Smooth muscle cell (in vitro differentiated cells): ENCODE results near the gene TBC1D22A. TPM values are rescaled to one million over a fixed set of nuclear protein-coding genes. Genes with fewer than 3 reads are reported as not detected.

ENCODE experiments used
- DNase-seq: peaks from one replicate; lab custom pipeline; 2025; ENCODE audit not compliant: unreplicated experiment; lab: John Stamatoyannopoulos, UW
- H2AFZ ChIP-seq: fragments of 200-600 bp; sonication (generic); 2 replicates; pipeline ENCODE4 v1.6.0; 2016; ENCODE audit warnings: antibody characterized with exemption, low read depth, mild to moderate bottlenecking
- H3F3A ChIP-seq: fragments of 200-600 bp; sonication (generic); 2 replicates; pipeline ENCODE4 v1.6.0; 2017; ENCODE audit warnings: antibody characterized with exemption, low read depth
- H3K27ac ChIP-seq: fragments of 200-600 bp; sonication (generic); 2 replicates; pipeline ENCODE4 v1.5.1; 2016; ENCODE audit warnings: low read depth, mild to moderate bottlenecking
- H3K27me3 ChIP-seq: fragments of 200-600 bp; sonication (generic); 2 replicates; pipeline ENCODE4 v1.6.1; 2016; ENCODE audit warnings: low read depth, mild to moderate bottlenecking
- H3K36me3 ChIP-seq: fragments of 200-600 bp; sonication (generic); 2 replicates; pipeline ENCODE4 v1.5.1; 2016; ENCODE audit warnings: low read depth
- H3K4me1 ChIP-seq: fragments of 200-600 bp; sonication (generic); 2 replicates; pipeline ENCODE4 v1.5.1; 2016; ENCODE audit warnings: low read depth
- H3K4me2 ChIP-seq: fragments of 200-600 bp; sonication (generic); 2 replicates; pipeline ENCODE4 v1.6.0; 2016; ENCODE audit warnings: mild to moderate bottlenecking
- H3K4me3 ChIP-seq: fragments of 200-600 bp; sonication (generic); 2 replicates; pipeline ENCODE4 v1.5.1; 2016; ENCODE audit warnings: mild to moderate bottlenecking
- H3K79me2 ChIP-seq: fragments of 200-600 bp; sonication (generic); 2 replicates; pipeline ENCODE4 v1.6.0; 2016; ENCODE audit warnings: low read depth, mild to moderate bottlenecking
- H3K9ac ChIP-seq: fragments of 200-600 bp; sonication (generic); 2 replicates; pipeline ENCODE4 v1.6.0; 2016; ENCODE audit warnings: low read depth
- H3K9me3 ChIP-seq: fragments of 200-600 bp; sonication (generic); replicated peaks from 2 replicates; pipeline ENCODE4 v1.5.1; 2016; ENCODE audit warnings: low read depth
- H4K20me1 ChIP-seq: fragments of 200-600 bp; sonication (generic); 2 replicates; pipeline ENCODE4 v1.6.0; 2016; ENCODE audit warnings: low read depth
- WGBS: methylation state at CpG from one replicate; pipeline ENCODE4 v1.1.7; 2016; ENCODE audit warnings: low lambda C conversion rate; 5-methylcytosine and 5-hydroxymethylcytosine counted together
- polyA plus RNA-seq: library from polyadenylated mRNA; unstranded; fragments of >200 nt; fragmentation: Nextera tagmentation; extraction: Ambion mirVana; gene quantifications from 2 replicates; pipeline ENCODE4 v1.2.1, GENCODE V29; 2016
- total RNA-seq: library from RNA; depleted of rRNA; stranded (reverse); fragments of >200 nt; gene quantifications from 2 replicates; pipeline ENCODE4 v1.2.3, GENCODE V29; 2014
- TF ChIP-seq, protein P1 (sequence below): fragments of 200-600 bp; sonication (generic); IDR thresholded peaks from 2 replicates; pipeline ENCODE4 v1.5.1; 2017; ENCODE audit warnings: borderline replicate concordance, mild to moderate bottlenecking, antibody characterized with exemption; ENCODE audit not compliant: insufficient read depth, poor library complexity, severe bottlenecking

Gene TBC1D22A
- total and polyA plus RNA-seq, 2 experiments from 2014 or later, result 12.5 to 14.4 TPM

DNA sequence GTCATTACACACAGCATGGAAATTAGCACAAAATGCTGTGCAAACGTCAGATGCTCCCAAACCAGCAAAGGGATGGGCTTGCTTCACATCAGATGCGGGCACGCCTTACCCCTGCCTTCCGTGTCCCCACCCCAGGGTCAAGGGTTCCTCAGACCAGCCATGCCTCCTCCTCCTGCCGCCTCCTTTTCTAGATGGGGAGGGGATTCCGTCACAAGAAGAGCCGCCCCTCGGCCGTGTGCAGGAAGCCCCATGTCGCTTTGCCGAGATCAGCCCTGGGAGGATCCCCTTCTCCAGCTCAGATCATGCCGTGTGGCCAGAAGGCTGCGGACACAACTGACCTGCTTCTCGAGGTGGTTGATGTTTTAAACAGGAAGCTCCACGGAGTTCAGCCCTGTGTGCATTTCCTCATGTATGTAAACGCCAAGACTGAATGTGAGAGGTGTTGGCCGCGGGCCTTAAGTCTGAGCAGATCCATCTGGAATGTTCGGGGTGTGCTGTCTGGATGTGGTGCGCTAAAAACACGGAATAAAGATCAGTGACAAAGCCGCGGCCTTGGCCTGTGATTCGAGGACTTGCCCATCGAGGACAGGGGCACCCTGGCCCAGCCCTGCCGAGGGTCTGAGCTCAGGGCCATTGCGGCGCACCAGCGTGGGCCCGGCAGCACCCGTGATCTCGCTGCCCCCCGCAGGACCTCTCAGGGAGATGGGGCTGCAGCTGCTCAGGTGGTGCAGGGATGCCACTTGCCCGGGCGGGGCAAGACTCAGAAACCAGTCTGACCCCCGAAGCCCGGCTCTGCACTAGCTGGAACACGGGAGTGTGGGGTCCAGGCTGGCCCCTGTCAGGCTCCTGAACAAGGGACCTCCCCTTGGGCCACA is 412.9 kb downstream of the TBC1D22A start:
- Histone ChIP-seq H2AFZ (no peak overlapping the region), H3K4me3 (no peak overlapping the region), H3K79me2 (no peaks in the 10 kb centered on the region), H3F3A (no peaks in the 10 kb centered on the region), H3K36me3 (no peaks in the 10 kb centered on the region), H3K9me3 (no peaks in the 10 kb centered on the region), H3K9ac (no peak overlapping the region), H3K27ac (no peak overlapping the region), H3K4me2 (no peak overlapping the region), H4K20me1 (no peaks in the 10 kb centered on the region), H3K4me1 (no peaks in the 10 kb centered on the region), H3K27me3 (no peaks in the 10 kb centered on the region)
- WGBS, result 98% methylated on average over 38 of the region's 38 CpGs
- DNase-seq, result no peak
- TF ChIP-seq, protein P1, sequence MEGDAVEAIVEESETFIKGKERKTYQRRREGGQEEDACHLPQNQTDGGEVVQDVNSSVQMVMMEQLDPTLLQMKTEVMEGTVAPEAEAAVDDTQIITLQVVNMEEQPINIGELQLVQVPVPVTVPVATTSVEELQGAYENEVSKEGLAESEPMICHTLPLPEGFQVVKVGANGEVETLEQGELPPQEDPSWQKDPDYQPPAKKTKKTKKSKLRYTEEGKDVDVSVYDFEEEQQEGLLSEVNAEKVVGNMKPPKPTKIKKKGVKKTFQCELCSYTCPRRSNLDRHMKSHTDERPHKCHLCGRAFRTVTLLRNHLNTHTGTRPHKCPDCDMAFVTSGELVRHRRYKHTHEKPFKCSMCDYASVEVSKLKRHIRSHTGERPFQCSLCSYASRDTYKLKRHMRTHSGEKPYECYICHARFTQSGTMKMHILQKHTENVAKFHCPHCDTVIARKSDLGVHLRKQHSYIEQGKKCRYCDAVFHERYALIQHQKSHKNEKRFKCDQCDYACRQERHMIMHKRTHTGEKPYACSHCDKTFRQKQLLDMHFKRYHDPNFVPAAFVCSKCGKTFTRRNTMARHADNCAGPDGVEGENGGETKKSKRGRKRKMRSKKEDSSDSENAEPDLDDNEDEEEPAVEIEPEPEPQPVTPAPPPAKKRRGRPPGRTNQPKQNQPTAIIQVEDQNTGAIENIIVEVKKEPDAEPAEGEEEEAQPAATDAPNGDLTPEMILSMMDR, result no peak

DNA sequence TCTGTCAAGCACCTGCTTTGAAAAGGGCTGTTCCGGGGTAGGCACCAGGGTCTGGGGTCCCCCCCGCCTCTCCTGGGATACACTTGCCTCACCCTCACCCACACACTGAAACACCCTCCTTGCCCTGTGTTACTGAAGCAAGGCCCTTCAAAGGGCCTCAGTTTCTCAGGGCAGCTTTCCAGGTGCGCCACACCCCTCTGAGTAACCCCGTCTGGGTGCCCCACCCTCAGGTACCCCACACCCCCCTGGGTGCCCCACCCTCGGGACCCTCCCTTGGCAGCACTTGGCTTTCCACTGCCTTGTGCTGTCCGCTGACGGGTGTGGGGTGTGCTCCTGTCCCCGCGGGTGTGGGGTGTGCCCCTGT is 413.6 kb downstream of the TBC1D22A start:
- no peaks in the 10 kb centered on the region for H4K20me1 ChIP-seq
- H2AFZ ChIP-seq, result no peak overlapping the region
- no peak overlapping the region for H3K4me2 ChIP-seq
- TF ChIP-seq, protein P1, result no peak
- H3K9me3 ChIP-seq, result no peaks in the 10 kb centered on the region
- no peaks in the 10 kb centered on the region for H3K79me2 ChIP-seq
- no peaks in the 10 kb centered on the region for H3K36me3 ChIP-seq
- H3K4me1 ChIP-seq, result no peaks in the 10 kb centered on the region
- H3K27ac ChIP-seq, result no peak overlapping the region
- WGBS, result 80% methylated on average over 7 of the region's 9 CpGs
- no peak overlapping the region for H3K9ac ChIP-seq
- H3K27me3 ChIP-seq, result no peaks in the 10 kb centered on the region
- no peak for DNase-seq
- no peak overlapping the region for H3K4me3 ChIP-seq
- no peaks in the 10 kb centered on the region for H3F3A ChIP-seq

DNA sequence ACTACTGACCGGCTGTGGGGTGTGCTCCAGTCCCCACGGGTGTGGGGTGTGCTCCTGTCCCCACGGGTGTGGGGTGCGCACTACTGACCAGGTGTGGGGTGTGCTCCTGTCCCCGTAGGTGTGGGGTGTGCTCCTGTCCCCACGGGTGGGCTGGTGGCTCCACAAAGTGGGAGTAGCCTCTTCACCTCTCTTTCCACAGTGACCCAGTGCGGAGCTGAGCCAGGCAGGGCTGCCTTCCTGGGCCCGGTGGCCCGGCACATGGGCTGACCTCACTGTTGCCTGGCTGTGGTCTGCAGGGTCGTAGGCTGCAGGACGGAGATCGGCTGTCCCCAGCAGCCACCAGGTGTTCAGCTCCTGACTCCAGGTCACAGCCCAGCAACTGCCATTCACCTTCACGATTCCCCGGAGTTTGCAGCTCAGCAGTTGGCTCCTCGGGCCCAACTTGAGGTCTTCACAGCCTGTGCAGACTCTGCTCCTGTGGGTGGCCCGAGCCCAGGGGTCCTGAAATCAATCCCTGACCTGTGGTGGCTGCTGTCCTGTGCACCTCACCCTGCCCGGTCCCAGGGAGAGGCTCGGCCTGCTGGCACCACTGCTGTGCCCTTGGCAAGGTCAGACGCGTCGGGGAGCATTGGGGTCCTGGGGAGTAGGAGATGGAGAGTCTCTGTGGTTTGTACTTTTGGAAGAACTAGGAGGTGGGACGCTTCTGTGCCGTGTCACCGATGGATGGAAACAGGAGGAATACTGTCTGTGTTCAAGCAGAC is 414.3 kb downstream of the TBC1D22A start:
- Histone ChIP-seq H3K27ac (no peak overlapping the region), H3F3A (no peaks in the 10 kb centered on the region), H3K36me3 (no peaks in the 10 kb centered on the region), H3K27me3 (no peaks in the 10 kb centered on the region), H3K4me1 (no peaks in the 10 kb centered on the region), H3K9ac (no peak overlapping the region), H3K79me2 (no peaks in the 10 kb centered on the region), H3K9me3 (no peaks in the 10 kb centered on the region), H4K20me1 (no peaks in the 10 kb centered on the region), H3K4me3 (no peak overlapping the region), H3K4me2 (no peak overlapping the region), H2AFZ (no peak overlapping the region)
- TF ChIP-seq, protein P1, result no peak
- no peak for DNase-seq
- WGBS, result 94% methylated on average over 23 of the region's 24 CpGs
